ENCODE results near the gene ECHDC1. TPM values are rescaled to one million over a fixed set of nuclear protein-coding genes. Genes with fewer than 3 reads are reported as not detected.

The ECHDC1 gene
- total and polyA plus RNA-seq, 2 of the 4 experiments (the other 2 are of a cell fraction), result 33.1 to 40.3 TPM

DNA sequence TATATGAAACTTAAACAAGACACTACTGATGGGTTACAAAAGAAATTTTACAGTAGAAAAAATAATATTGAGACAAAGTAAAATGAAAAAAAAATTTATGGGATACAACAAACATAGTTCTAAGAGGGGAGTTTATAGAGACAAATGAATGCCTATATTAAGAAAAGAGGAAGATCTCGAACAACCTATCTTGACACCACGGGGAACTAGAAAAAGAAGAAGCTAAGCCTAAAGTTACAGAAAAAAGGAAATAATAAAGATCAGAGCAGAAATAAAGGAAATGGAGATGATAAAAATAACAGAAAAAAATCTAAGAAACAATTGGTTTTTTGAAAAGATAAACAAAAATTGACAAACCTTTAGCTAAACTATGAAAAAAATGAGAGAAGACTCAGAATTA, 9.1 kb upstream of the ECHDC1 start (continued):
- TF ChIP-seq NFE2L2 (IDR thresholded peaks at IDR 0.05; ENCODE audit: low read depth, low read length) (no peak), RCOR1 (IDR thresholded peaks at IDR 0.05; ENCODE audit: insufficient replicate concordance, low read length) (no peak), SMC3 (IDR thresholded peaks at IDR 0.05; ENCODE audit: low read depth, low read length) (no peak)

DNA sequence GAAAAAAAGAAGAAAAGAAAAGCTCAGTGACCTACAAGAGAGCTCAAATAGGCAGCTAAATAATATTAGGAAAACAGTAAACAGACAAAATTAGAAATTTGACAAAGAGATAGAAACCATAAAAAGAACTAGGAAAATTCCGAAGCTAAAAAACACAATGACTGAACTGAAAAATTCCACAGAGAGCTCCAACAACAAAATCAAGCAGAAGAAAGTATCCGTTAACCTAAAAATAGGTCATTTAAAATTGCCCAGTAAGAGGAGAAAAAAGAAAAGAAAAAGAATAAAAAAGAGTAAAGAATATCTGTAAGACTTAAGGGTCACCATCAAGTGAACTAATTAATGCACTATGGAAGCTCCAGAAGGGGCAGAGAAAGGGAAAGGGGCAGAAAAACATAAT, 6.6 kb upstream of the ECHDC1 start:
- Histone ChIP-seq H3K36me3 (ENCODE audit: control insufficient read depth, insufficient read depth, low read length) (no peaks in the 10 kb centered on the region), H2BK5ac (ENCODE audit: low read depth, low read length, poor library complexity, severe bottlenecking) (no peak overlapping the region), H4K8ac (ENCODE audit: low read depth in 2 of 2, low read length in 2 of 2) (no peak overlapping the region), H3K9ac (ENCODE audit: low read depth, low read length) (no peak overlapping the region), H3K4me2 (ENCODE audit: low read depth, low read length) (no peak overlapping the region), H3K27ac (ENCODE audit: insufficient read depth, low read length) (no peak overlapping the region), H3K14ac (replicated peaks; ENCODE audit: low read depth, low read length) (no peak overlapping the region), H3K18ac (ENCODE audit: low read depth, low read length) (no peak overlapping the region), H2BK15ac (ENCODE audit: low read depth, low read length) (no peak overlapping the region), H2AK9ac (replicated peaks; ENCODE audit: low read depth, low read length, poor library complexity) (no peak overlapping the region), H4K5ac (ENCODE audit: low read depth, low read length) (no peak overlapping the region), H3K23ac (ENCODE audit: low read depth, low read length) (no peak overlapping the region), H2BK120ac (ENCODE audit: low read depth, low read length) (no peak overlapping the region), H4K91ac (ENCODE audit: insufficient read depth, low read depth, low read length) (no peak overlapping the region), H3K9me1 (ENCODE audit: insufficient read depth, low read length) (no peaks in the 10 kb centered on the region), H3K79me1 (ENCODE audit: low read depth in 1 of 2, low read length in 2 of 2) (peaks cover 8 to 16% of the 10 kb centered on the region in 2 experiments), H2AFZ (replicated peaks; ENCODE audit: low read length, poor library complexity) (no peak overlapping the region), H2AK5ac (ENCODE audit: low read depth, low read length) (no peak overlapping the region), H2BK20ac (ENCODE audit: low read depth, low read length) (no peak overlapping the region), H3K4me1 (ENCODE audit: control insufficient read depth, insufficient read depth, low read length) (no peaks in the 10 kb centered on the region), H4K20me1 (ENCODE audit: insufficient read depth, low read length) (no peaks in the 10 kb centered on the region), H3K9me3 (ENCODE audit: control insufficient read depth, insufficient read depth, low read length) (no peaks in the 10 kb centered on the region), H3K27me3 (ENCODE audit: control insufficient read depth, insufficient read depth, low read length) (no peaks in the 10 kb centered on the region), H3K56ac (ENCODE audit: extremely low read depth, insufficient read depth, low read length) (no peak overlapping the region), H3K4ac (ENCODE audit: low read depth, low read length) (no peak overlapping the region), H3K4me3 (ENCODE audit: insufficient read depth, low read depth, low read length) (no peak overlapping the region)
- ChIA-PET POLR2A (ENCODE audit: unreplicated experiment) (no interaction called here), CTCF (interaction anchor here (0.8 kb wide), 1 partner anchor 14 kb away, joined by 3 read pairs; no protein-coding TSS in a partner anchor)
- no CpG with 5 or more reads among the region's 2 CpGs for WGBS, 2 experiments (ENCODE audit: extremely low coverage in 2 of 2, insufficient read length in 1 of 2)
- in situ Hi-C loops (cut with MboI; ENCODE audit: low sequenced_read_pairs) (no loop called here), dilution Hi-C loops (cut with HindIII; ENCODE audit: low sequenced_read_pairs, unreplicated experiment) (no loop called here), intact Hi-C loops (cut with micrococcal nuclease) (no loop called here)
- BruUV-seq (replicated peaks), result no TSS peak
- no peak for ATAC-seq (ENCODE audit: low read depth)
- TF ChIP-seq RCOR1 (IDR thresholded peaks at IDR 0.05; ENCODE audit: insufficient replicate concordance, low read length) (no peak), RFX5 (IDR thresholded peaks at IDR 0.05; ENCODE audit: low read depth, low read length) (no peak), POLR2A (IDR thresholded peaks at IDR 0.05; ENCODE audit: low read depth, low read length) (no peak), FOS (IDR thresholded peaks at IDR 0.05; ENCODE audit: low read depth, low read length) (no peak), MAFK (IDR thresholded peaks at IDR 0.05; ENCODE audit: low read depth, low read length) (no peak)
- no peak for DNase-seq

Measured in IMR-90 (cell line).